HG02885 (cell line): Measurements from ENCODE around the gene PDE11A.

Experiments
- ATAC-seq: cut with Tn5 transposase; IDR thresholded peaks from one replicate; pipeline ENCODE4 v1.9.1; 2021; ENCODE audit warnings: mild to moderate bottlenecking; ENCODE audit not compliant: unreplicated experiment, poor library complexity

PDE11A gene

DNA sequence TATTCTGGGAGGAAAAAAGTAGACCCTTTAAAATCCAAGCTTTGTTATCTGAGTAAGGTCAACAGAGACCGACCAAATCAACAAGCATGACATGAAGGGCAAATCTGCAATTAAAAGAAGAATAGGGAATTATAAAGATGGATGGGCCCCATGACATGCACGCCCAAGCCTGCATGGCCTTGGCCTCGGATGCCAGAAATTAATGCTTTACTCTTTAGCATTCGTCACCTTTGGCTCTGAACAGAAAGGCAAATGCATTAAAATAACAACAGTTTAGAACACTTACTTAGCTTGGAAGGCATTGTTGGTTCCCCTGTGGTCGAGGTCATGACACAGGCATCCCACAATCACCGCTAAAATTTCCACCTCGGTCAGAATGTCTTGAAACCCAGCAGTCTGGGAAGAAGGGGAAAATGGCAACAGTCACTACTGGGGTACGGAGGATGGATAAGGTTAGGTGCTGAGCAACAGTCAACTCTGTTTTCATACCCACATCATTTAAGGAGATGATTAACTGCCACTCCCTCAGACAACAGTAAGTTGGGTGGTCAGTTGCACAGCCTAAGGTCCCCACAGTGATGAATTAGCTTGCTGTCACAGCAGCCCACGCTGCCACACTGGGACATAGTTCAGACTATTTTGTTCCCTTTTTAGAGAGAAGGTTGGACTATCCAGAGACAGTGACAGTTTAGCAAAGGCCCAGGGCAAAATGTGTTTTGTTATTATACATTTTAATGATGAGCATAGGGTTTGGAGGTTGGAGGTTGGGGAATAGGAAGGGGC lies 360.9 kb downstream of the PDE11A start:
- no peak for ATAC-seq

DNA sequence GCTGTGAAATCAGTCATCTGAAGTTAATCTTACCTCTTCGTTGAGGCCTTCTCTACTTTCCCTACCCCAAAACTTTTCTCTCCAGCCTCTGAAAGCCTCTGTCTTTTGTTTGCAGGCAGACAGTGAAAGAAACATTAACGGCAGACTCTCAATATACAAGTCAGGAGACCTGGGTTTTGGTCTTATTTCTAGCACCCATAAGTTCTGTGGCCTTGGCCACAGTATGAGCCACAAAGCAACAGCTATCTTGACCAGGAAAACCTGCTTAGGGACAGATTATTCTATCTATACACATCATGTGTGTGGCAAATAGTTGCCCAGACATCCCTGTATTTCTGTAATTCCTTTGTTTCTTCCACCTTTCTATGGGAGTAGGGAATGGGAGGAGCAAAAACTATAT lies 361.7 kb downstream of the PDE11A start:
- no peak for ATAC-seq

DNA sequence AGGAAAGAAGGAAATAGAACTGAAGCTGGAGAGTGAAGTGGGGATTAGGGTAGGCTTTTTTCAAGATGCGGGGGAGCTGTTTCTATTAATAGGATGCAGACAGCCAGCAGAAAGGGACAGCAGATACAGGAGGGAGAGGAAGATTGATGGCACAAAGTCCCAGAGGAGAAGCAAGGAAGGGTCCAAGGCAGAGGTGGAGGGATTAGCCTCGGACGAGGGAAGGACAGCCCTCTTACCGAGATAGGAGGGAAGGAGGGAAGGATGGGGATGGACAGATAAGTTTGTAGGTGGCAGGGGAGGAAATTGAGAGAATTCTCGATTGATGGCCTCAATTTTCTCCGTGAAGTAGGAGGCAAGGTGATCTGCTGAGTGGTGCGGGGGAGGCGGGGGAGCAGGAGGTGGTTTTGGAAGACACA lies 362.6 kb downstream of the PDE11A start:
- no peak for ATAC-seq

DNA sequence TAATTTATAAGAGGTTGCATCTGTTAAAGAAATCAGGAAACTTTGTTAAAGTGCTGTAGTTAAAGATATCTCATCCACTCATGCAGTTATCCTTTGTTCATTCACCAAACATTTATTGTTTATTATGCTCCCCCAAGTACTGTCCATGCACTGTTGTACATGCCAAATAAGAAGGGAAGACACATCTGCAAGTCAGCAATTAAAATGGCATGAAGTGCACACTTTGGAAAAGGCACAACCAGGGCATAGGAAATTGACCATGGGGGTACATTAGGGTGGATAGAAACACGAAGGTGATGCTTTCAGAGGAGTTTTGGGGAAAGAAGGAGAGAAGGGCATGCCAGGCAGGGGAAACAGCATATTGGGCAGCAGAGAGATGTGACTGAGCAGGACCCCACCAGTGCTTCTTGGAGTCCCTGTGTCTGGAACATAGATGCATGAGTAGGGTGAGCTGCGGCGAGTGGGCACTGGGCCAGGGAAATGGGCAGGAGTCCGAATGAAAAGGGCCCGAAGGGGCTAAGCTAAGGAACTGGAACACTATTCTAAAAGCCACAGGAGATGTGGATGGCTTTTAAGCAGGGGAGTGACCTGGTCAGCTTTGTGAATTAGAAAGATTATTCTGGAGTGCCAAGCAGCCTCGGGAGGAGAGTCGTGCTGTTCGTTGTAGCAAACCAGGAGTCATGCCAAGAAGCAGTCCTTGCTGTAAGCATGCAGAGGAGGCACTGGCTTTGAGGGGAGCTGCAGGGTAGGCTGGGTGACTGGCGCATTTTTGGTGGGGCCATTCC lies 363.7 kb downstream of the PDE11A start:
- ATAC-seq: no peak

DNA sequence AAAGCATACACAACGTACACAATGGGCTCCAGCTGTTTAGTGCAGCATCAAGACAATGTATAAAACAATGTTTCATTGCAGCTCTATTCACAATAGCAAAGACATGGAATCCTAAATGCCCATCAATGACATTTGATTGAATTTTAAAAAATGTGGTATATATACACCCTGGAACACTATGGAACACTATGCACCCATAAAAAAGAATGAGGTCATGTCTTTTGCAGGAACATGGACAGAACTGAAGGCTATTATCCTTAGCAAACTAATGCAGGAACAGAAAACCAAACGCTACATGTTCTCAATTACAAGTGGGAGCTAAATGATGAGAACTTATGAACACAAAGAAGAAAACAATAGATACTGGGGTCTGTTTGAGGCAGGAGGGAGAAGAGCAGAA lies 364.5 kb downstream of the PDE11A start:
- no peak for ATAC-seq

DNA sequence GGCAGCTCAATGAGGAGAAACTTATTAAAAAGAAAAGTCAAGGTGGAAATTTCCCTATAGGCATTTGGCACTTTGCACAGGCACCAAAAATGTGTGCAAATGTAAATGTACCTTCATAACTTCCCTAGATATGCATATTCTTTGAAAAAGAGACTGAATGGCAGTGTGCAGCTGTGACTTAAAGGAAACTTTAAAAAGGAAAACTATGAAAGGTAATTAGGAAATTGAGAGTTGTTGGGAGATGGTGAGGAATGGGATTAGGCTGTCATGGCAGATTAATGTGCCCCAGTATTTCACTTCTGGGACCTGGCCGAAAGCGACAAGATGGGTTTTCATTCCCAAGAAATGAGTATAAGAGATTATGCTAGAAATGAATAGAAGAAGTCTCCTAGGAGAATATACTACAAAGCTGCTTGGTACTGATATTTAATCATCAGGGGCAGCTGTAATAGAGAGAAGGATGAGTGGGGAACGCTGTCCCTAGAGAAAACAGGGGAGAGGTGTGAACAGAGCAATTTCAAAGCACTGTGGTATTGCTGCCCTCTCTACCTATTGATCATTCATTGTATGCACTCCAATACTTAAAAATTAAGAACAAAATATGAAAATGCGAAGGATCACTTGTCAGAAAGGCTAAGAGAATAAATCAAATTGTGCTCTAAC lies 366.9 kb downstream of the PDE11A start:
- no peak for ATAC-seq

DNA sequence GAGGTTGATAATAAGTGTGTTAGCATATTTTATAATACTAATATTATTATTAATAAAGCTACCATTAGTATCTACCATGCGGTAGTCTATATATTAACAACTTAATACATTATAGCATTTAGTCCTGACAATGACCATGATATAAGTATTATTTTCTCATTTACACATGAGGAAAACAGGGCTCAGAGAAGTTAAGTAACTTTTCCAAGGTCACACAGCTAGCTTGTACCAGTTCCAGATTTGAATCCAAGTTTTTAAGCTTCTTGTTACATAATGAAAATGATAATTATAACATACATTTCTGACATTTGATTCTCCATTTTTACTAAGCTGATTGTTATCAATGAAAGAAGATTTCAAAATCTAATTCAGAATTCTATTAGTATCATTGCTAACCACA lies 369.4 kb downstream of the PDE11A start:
- ATAC-seq: no peak

DNA sequence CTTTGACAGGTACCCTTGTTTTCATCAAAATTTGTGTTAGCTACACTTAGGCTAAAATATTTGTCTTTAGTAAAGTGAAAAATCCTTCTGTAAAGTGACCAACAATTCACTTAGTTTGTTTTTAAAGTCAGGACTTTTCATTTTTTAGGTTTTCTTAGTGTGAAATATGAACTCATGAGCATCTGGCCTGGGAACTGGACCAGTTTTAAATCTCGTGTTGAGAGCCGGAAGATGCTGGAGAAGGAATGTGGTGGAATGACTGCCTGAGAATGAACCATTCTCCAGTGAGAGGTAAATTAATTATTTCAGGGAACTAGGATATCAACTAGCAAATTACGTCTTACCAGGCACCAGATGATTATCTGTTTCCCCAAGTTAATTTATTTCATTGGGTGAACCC lies 374.3 kb downstream of the PDE11A start:
- no peak for ATAC-seq

DNA sequence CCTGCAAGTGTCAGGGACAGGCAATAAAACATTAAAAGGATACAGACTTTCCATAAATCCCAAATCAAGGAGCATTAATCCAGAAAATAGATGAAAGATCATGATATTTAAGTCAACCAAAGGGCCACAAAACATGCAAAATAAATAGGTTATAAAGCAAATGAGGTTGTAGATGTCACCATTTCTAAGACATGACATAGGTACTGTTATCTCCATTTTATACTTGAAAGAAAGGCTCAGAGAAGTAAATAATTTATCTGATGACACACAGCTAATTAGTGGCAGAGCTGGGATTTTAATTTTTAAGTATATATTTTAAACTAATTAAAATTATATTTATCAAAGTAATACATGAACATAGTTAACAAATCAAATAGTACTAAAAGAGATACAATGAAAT lies 378.2 kb downstream of the PDE11A start:
- no peak for ATAC-seq

DNA sequence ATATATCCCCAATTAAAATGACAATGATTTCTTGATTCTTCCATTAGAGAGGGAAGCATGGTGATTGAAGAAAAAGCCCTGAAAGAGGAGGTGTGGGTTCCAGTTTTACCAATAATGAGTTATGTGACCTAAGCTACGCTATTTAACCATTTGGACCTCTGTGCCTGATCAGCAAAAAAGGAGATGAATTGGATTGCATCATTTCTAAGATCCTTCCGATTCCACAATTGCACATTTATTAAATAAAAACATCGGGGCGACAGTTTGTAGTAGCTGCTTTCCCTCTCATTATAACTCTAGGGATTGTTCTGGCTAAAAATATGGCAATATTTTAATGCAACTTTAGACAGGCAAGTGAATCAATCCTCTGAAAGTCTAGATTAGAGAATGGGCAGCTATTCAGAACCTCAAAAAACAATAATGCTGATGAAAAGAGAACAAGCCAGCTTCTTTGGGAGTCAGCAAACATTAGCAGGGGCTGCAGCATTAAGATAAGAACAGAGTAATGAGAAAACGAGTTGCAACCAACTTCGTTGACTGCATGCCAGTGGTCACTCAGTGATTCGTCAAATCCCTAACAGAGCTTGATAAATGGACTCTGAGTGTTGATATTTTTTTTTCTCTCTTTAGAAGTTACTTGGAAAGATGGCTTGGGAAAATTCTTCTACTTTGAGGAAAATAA lies 378.8 kb downstream of the PDE11A start:
- no peak for ATAC-seq

DNA sequence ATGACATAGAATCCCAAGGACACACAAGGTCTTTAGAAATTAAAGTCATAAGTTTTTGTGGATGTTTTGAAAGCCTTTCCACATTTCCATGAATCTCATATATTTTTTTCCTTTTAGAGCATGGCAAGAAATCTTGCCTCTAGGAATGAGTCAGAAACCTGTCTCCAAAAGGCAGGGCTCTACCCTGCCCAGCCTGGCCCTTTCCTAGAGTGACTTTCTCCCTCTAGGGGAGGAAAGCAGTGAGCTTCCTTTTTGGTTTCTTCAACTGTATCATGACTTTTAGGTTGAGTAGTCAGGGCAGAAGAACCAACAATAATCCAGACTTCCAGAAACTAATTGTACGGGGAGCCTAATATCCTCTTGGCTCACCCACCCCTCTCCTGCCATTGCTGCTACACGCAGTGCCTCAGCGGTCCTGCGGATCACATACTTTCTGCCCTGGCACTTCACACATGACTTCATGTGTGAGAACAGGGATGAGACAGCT lies 379.8 kb downstream of the PDE11A start:
- no peak for ATAC-seq

DNA sequence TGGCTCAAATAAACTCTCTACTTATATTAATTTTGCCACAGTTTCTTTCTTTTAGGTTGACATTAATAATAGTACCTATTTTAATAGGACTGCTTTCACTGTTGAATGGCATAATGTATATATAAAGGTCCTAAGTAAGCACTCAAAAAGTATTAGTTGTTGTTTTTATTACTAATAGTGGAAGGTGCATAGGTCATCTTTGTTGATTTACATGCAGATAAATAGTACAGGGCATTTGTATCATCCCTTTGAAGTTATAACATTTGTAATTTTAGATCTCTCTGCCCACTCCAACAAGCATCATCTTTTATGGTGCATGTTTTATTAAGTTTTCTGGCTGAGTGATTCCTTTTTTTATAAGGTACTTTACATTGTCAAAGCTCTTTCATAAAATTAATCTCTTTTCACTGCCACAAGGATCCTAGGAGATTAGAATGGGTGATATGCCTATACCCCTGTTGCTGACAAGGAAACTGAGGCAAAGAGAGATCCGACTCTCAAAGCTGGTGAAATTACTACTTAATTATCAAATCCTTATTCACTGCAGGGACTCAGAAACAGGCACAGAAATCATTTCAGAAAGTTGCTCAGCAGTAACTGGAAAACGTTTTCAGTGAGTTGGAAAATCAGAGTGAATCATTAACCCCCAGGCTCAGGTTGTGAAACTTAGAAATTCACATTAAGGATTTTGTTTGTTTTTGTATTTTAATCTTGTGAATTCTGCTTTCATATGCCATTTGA lies 380.4 kb downstream of the PDE11A start:
- no peak for ATAC-seq

DNA sequence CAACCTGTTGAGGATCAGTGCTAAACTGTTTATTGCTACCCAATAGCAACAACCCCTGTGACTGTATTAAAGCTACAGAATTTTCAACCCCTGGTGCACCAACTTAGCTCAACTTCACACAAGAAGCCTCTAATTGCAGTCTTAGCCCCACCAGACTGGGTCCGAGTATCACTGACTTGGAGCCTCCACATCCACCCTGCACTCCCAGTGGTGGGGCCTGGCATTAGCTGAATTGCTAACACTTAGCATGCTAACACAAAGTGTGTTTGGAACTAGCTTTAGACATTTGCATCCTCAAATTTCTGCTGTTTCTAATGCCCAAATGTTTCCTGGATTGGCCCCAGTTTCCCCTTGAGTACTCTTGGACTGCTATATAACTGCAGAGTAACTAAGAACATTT lies 381.4 kb downstream of the PDE11A start:
- no peak for ATAC-seq

DNA sequence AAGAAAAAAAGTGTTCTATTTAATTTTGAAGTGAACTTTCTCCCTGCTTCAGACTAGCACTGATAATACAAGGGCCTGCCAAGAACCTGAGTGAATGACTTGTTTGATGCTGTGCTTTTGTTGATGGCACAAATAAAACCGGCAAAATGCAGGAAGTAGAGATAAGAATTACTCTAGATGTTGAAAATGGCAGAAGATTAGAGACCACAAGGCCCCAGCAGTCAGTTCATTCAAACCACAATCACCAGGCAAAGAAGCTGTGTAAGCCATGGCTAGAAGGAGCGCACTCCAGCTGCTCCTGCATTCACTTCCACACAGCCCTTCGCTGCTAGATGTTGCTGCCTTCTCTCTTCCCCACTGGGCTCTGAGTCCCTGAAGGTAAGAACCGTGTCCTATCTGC lies 383.0 kb downstream of the PDE11A start:
- no peak for ATAC-seq

DNA sequence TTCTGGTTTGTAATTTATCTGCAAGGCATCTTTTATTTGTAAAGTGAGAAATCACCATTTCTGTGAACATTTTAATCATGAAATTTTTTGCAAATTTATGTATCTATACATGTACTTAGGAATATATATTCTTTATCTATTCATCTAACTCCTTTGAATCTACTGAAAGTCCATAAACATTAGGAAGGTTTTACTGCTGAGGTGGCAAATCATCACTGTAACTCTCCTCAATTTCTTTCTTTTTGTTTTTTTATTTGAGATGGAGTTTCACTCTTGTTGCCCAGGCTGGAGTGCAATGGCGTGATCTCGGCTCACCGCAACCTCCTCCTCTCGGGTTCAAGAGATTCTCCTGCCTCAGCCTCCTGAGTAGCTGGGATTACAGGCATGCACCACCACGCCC lies 383.7 kb downstream of the PDE11A start:
- ATAC-seq: no peak

DNA sequence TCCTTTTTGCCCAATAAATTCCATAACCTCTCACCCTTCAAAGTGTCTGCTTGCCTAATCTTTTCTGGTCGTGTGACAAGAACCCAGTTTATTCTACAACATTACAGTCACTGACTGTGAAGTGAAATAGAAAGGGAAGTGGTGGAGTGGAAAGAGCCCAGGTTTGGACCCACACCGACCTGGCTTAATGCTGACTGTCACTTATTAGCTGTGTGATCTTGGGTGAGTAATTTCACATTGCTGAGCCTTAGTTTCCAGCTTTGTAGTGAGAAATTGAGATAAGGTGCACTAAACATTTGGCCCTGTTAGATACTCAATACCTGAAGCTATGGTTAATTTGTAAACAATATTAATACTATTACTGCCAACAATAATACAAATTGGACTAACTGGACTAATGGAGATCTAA lies 388.9 kb downstream of the PDE11A start:
- ATAC-seq: no peak

DNA sequence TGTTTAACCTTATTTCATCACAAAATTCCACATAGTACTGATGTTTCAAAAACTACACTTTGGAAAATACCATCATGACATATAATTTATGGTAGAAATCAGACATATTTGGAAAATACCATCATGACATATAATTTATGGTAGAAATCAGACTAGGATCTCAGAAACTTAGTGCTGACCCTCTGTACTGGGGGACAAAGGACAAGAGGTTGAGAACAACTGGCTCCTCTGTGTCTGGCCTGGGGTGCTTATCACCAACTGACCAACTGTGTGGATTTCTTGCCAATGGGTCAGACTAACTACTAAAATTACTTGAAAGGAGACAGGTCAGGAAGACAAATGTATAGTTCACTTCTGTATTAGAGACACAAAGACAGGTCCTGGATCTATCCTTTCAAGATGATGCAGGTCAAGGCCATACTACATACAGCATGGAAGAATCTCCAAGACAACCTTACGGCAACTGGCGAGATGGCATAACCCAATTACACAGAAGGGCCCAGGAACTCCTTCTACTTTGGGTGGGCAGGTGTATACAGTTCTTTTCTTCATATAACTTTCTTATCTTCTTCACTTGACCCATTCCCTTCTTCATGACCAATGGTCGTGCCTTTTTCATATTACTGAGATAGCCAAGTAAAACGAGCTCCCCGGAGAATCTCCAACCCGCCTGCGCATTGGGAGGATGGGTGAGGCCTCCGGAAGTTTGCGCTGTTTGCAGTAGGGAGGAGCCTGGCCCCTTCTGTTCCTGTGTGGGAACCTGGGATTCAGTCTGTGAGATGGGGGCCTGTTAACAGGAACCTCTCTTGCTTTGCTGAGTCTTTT lies 389.5 kb downstream of the PDE11A start:
- no peak for ATAC-seq

DNA sequence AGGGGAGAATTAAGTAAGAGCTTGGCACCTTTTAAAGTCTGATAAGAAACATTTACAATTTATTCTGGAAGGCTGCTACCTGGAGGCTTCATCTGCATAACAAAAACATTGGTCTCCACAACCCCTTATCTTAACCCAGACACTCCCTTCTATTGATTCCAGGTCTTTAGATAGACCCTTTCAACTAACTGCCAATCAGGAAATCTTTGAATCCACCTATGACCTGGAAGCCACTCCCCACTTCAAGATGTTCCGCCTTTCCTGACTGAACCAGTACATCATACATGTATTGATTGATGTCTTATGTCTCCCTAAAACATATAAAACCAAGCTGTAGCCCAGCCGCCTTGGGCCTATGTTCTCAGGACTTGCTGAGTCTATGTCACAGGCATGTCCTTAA lies 390.6 kb downstream of the PDE11A start:
- ATAC-seq: no peak
